IMR-90 (cell line): ENCODE data around the gene TRAPPC5. TPM values are rescaled to one million over a fixed set of nuclear protein-coding genes. Genes with fewer than 3 reads are reported as not detected.
A peak's percentile ranks its signal among the peaks of the same experiment; 100 is the strongest.

ENCODE experiments used
- ATAC-seq: fragments of 200-7000 bp; cut with Tn5 transposase; 2 replicates; pipeline ENCODE4 v1.9.1; 2020; ENCODE audit warnings: low read depth, mild to moderate bottlenecking, moderate library complexity
- BruUV-seq: library from RNA; stranded (reverse); fragments of 400-500 nt; replicated peaks from 2 replicates; lab custom pipeline; 2021; lab: Mats Ljungman, UMichigan
- CTCF ChIA-PET: fragments of 300-600 bp; formaldehyde crosslinking; extraction: SDS; loops from one replicate; lab custom pipeline; 2021; ENCODE audit warnings: antibody characterized with exemption; lab: Yijun Ruan, JAX
- POLR2A ChIA-PET: fragments of 300-600 bp; sonication (Branson Sonifier 250); formaldehyde crosslinking; loops from one replicate; lab custom pipeline; 2022; ENCODE audit warnings: antibody characterized with exemption; ENCODE audit not compliant: unreplicated experiment; lab: Charles Lee
- DNase-seq: peaks from one replicate; pipeline ENCODE4 v3.0.0; 2013
- H2AFZ ChIP-seq: replicated peaks from 2 replicates; pipeline ENCODE3; 2013; ENCODE audit warnings: low read length, mild to moderate bottlenecking; ENCODE audit not compliant: poor library complexity
- H2AK5ac ChIP-seq: 2 replicates; pipeline ENCODE4 v1.6.1; 2013; ENCODE audit warnings: low read depth, low read length, inconsistent platforms
- H2AK9ac ChIP-seq: replicated peaks from 2 replicates; pipeline ENCODE3; 2013; ENCODE audit warnings: mild to moderate bottlenecking, low read depth, low read length, moderate library complexity; ENCODE audit not compliant: poor library complexity
- H2BK120ac ChIP-seq: 2 replicates; pipeline ENCODE4 v1.6.1; 2013; ENCODE audit warnings: low read depth, low read length, inconsistent platforms
- H2BK15ac ChIP-seq: 3 replicates; pipeline ENCODE4 v1.6.1; 2013; ENCODE audit warnings: low read depth, low read length, inconsistent platforms
- H2BK20ac ChIP-seq: 2 replicates; pipeline ENCODE4 v1.6.1; 2013; ENCODE audit warnings: low read depth, mild to moderate bottlenecking, inconsistent platforms, low read length, moderate library complexity
- H2BK5ac ChIP-seq: 2 replicates; pipeline ENCODE4 v1.6.1; 2013; ENCODE audit warnings: mild to moderate bottlenecking, low read depth, low read length, inconsistent platforms; ENCODE audit not compliant: poor library complexity, severe bottlenecking
- H3K14ac ChIP-seq: replicated peaks from 2 replicates; pipeline ENCODE4 v1.6.1; 2013; ENCODE audit warnings: low read depth, low read length, inconsistent platforms
- H3K18ac ChIP-seq: 2 replicates; pipeline ENCODE4 v1.6.1; 2013; ENCODE audit warnings: low read depth, low read length, control low read depth
- H3K23ac ChIP-seq: 2 replicates; pipeline ENCODE4 v1.6.1; 2013; ENCODE audit warnings: low read depth, low read length, inconsistent platforms
- H3K27ac ChIP-seq: 2 replicates; pipeline ENCODE4 v1.5.1; 2013; ENCODE audit warnings: mild to moderate bottlenecking, control low read depth, low read length; ENCODE audit not compliant: insufficient read depth
- H3K27me3 ChIP-seq: 2 replicates; pipeline ENCODE4 v1.6.1; 2013; ENCODE audit warnings: low read length; ENCODE audit not compliant: control insufficient read depth, insufficient read depth
- H3K36me3 ChIP-seq: 2 replicates; pipeline ENCODE4 v1.6.1; 2013; ENCODE audit warnings: low read length, mixed read lengths; ENCODE audit not compliant: control insufficient read depth, insufficient read depth
- H3K4ac ChIP-seq: 2 replicates; pipeline ENCODE4 v1.6.1; 2013; ENCODE audit warnings: low read depth, low read length, inconsistent platforms
- H3K4me1 ChIP-seq: 2 replicates; pipeline ENCODE4 v1.6.1; 2013; ENCODE audit warnings: low read length, mixed read lengths; ENCODE audit not compliant: control insufficient read depth, insufficient read depth
- H3K4me2 ChIP-seq: 2 replicates; pipeline ENCODE4 v1.6.1; 2013; ENCODE audit warnings: low read depth, mild to moderate bottlenecking, control low read depth, low read length, moderate library complexity
- H3K4me3 ChIP-seq: 2 replicates; pipeline ENCODE4 v1.5.1; 2013; ENCODE audit warnings: low read depth, mild to moderate bottlenecking, control low read depth, low read length, moderate library complexity; ENCODE audit not compliant: insufficient read depth
- H3K56ac ChIP-seq: 2 replicates; pipeline ENCODE4 v1.6.1; 2013; ENCODE audit warnings: low read length, inconsistent platforms; ENCODE audit not compliant: insufficient read depth; ENCODE audit errors: extremely low read depth
- H3K79me1 ChIP-seq, 2 experiments: 2 replicates each; pipeline ENCODE4 v1.6.1; 2013; ENCODE audit warnings: low read length in 2 of 2, inconsistent platforms in 1 of 2, low read depth in 1 of 2
- H3K9ac ChIP-seq: 2 replicates; pipeline ENCODE4 v1.6.1; 2013; ENCODE audit warnings: low read depth, low read length, control low read depth
- H3K9me1 ChIP-seq: 2 replicates; pipeline ENCODE4 v1.6.1; 2013; ENCODE audit warnings: low read length, inconsistent platforms; ENCODE audit not compliant: insufficient read depth
- H3K9me3 ChIP-seq: 2 replicates; pipeline ENCODE4 v1.6.1; 2013; ENCODE audit warnings: low read length; ENCODE audit not compliant: control insufficient read depth, insufficient read depth
- H4K20me1 ChIP-seq: 2 replicates; pipeline ENCODE4 v1.6.1; 2013; ENCODE audit warnings: low read length, inconsistent platforms; ENCODE audit not compliant: insufficient read depth
- H4K5ac ChIP-seq: 2 replicates; pipeline ENCODE4 v1.6.1; 2013; ENCODE audit warnings: mild to moderate bottlenecking, low read depth, low read length, control low read depth
- H4K8ac ChIP-seq, 2 experiments: 2 replicates each; pipeline ENCODE4 v1.6.1; 2013; ENCODE audit warnings: low read depth in 2 of 2, low read length in 2 of 2, control low read depth in 1 of 2, inconsistent platforms in 1 of 2
- H4K91ac ChIP-seq: 2 replicates; pipeline ENCODE4 v1.6.1; 2013; ENCODE audit warnings: low read depth, low read length, inconsistent platforms; ENCODE audit not compliant: insufficient read depth
- CTCF ChIP-seq: conservative IDR thresholded peaks from 2 replicates; pipeline ENCODE4 v1.5.1; 2012; ENCODE audit warnings: mild to moderate bottlenecking, low read depth, low read length, improper control_type of control experiment
- FOS ChIP-seq: fragments of 150-350 bp; IDR thresholded peaks from 2 replicates; pipeline ENCODE4 v1.6.1; 2016; ENCODE audit warnings: low read depth, low read length
- RFX5 ChIP-seq: IDR thresholded peaks from 2 replicates; pipeline ENCODE4 v1.8.0; 2012; ENCODE audit warnings: low read depth, mild to moderate bottlenecking, low read length, moderate library complexity
- WGBS, 2 experiments: methylation state at CpG; one replicate each; pipeline versions ENCODE4 v1.1.5 to v1.1.7; 2013; ENCODE audit warnings: missing lambda C conversion rate in 2 of 2; ENCODE audit not compliant: insufficient read length in 1 of 2; ENCODE audit errors: extremely low coverage in 2 of 2; 5-methylcytosine and 5-hydroxymethylcytosine counted together
- dilution Hi-C: fragments of 300-500 bp; cut with HindIII; formaldehyde crosslinking; loops from one replicate; pipeline ENCODE4 v1.14.3; 2018; ENCODE audit warnings: low sequenced_read_pairs; ENCODE audit not compliant: unreplicated experiment
- in situ Hi-C: fragments of 300-500 bp; cut with MboI; formaldehyde crosslinking; loops from 3 replicates; pipeline ENCODE4 v1.14.3; 2019; ENCODE audit warnings: low sequenced_read_pairs, inconsistent platforms, mixed read lengths
- intact Hi-C: fragments of 100-400 bp; cut with micrococcal nuclease; formaldehyde crosslinking; loops from 2 replicates; pipeline ENCODE4 v1.10.0; 2022
- polyA plus RNA-seq, 3 experiments: library from polyadenylated mRNA; depleted of rRNA; stranded (reverse); fragments of >200 nt; gene quantifications; 2 replicates each; pipeline ENCODE4 v1.2.3, GENCODE V29; 2012; ENCODE audit warnings: low replicate concordance in 1 of 3
- total RNA-seq: library from RNA; depleted of rRNA; stranded (reverse); fragments of >200 nt; gene quantifications from 2 replicates; pipeline ENCODE4 v1.2.3, GENCODE V29; 2012

TRAPPC5 gene
- total and polyA plus RNA-seq, 2 of the 4 experiments (the other 2 are of a cell fraction): 54.7 to 109 TPM

- H2BK15ac ChIP-seq: no peak overlapping the region
- peaks cover 3% of the 10 kb centered on the region for H3K9me1 ChIP-seq
- peaks cover 4% of the 10 kb centered on the region; the same call in 1 of the 2 replicates for H3K4me1 ChIP-seq
- peak overlapping the region; percentile 89 for H2AK9ac ChIP-seq
- 50% methylated on average over 11 of the region's 30 CpGs; no CpG with 5 or more reads in 1 of the 2 experiments for WGBS, 2 experiments
- no peak overlapping the region for H3K23ac ChIP-seq
- H4K5ac ChIP-seq: no peak overlapping the region
- no peak overlapping the region for H4K8ac ChIP-seq
- H3K4ac ChIP-seq: no peak overlapping the region
- no peak overlapping the region for H2BK5ac ChIP-seq
- H2AFZ ChIP-seq: peak overlapping the region; percentile 34
- no peak overlapping the region for H3K56ac ChIP-seq
- H4K20me1 ChIP-seq: peaks cover 4% of the 10 kb centered on the region
- H3K9me3 ChIP-seq: no peaks in the 10 kb centered on the region
- in situ Hi-C loops: no loop called here
- ATAC-seq (no peak), DNase-seq (no peak)
- H2BK120ac ChIP-seq: no peak overlapping the region
- ChIA-PET POLR2A (no interaction called here), CTCF (no interaction called here)
- H2BK20ac ChIP-seq: no peak overlapping the region
- no peak overlapping the region for H3K4me3 ChIP-seq
- no peak overlapping the region for H4K91ac ChIP-seq
- intact Hi-C loops: no loop called here
- H3K36me3 ChIP-seq: peaks cover 11% of the 10 kb centered on the region; the same call in 1 of the 2 replicates
- dilution Hi-C loops: no loop called here
- H3K14ac ChIP-seq: no peak overlapping the region
- TF ChIP-seq RFX5 (no peak), CTCF (no peak), FOS (no peak)
- H3K27me3 ChIP-seq: peaks cover 8% of the 10 kb centered on the region
- peaks cover 0 to 28% of the 10 kb centered on the region in 2 experiments; a peak in 3 of 4 replicates for H3K79me1 ChIP-seq
- no peak overlapping the region for H3K27ac ChIP-seq
- 0 out of 2 replicates have a peak overlapping the region, but pooled peaks have one; percentile 49 for H2AK5ac ChIP-seq
- H3K9ac ChIP-seq: no peak overlapping the region
- no peak overlapping the region for H3K18ac ChIP-seq
- no peak overlapping the region for H3K4me2 ChIP-seq
- BruUV-seq: no TSS peak
Measured at GRCh38 chr19:7678971-7679751, 1.5 kb upstream of the TRAPPC5 start.
